Transverse colon (tissue), 4 donors: ENCODE results near the gene TH.

ENCODE experiments used
- CTCF ChIP-seq, 5 experiments: fragments of 200-600 bp in 3 of 5; fragments of 450-650 bp in 2 of 5; sonication (generic) in 3 of 5; IDR thresholded peaks; 1 replicate in 2 of 5; 2 replicates in 3 of 5; pipeline ENCODE4 v1.5.1; 2016 to 2017; ENCODE audit warnings: antibody characterized with exemption in 5 of 5, inconsistent platforms in 3 of 5, mild to moderate bottlenecking in 2 of 5, moderate library complexity in 1 of 5
- EP300 ChIP-seq: sonication (generic); formaldehyde crosslinking; IDR thresholded peaks from one replicate; pipeline ENCODE4 v1.6.1; 2017; ENCODE audit warnings: antibody characterized with exemption, low read depth
- POLR2A ChIP-seq: fragments of 450-650 bp; IDR thresholded peaks from one replicate; pipeline ENCODE4 v1.6.1; 2016; ENCODE audit warnings: antibody characterized with exemption, mild to moderate bottlenecking, moderate library complexity
- POLR2AphosphoS5 ChIP-seq, 3 donors: sonication (generic); formaldehyde crosslinking; IDR thresholded peaks; one replicate each; pipeline ENCODE4 v1.6.1; 2016; ENCODE audit warnings: antibody characterized with exemption in 3 of 3

- no peak for TF ChIP-seq CTCF (IDR thresholded peaks at IDR 0.05)
- no peak for TF ChIP-seq POLR2A
- no peak for TF ChIP-seq POLR2AphosphoS5 (IDR thresholded peaks at IDR 0.05)
- no peak for TF ChIP-seq EP300
Observed at GRCh38 chr11:2147391-2147790, 24.2 kb downstream of the TH start.
